Right renal pelvis (tissue), 4 donors: ENCODE results near the gene FOXF1. TPM values are rescaled to one million over a fixed set of nuclear protein-coding genes. Genes with fewer than 3 reads are reported as not detected.

Experiments used
- DNase-seq, 4 donors: peaks; one replicate each; pipeline ENCODE4 v3.0.0-alpha.2; 2013; ENCODE audit warnings: low read depth in 4 of 4, low spot score in 3 of 4, missing footprints in 1 of 4
- polyA plus RNA-seq, 4 donors: library from polyadenylated mRNA; unstranded; fragments of 120-200 nt; gene quantifications; one replicate each; pipeline ENCODE4 v1.2.1, GENCODE V29; 2013; ENCODE audit not compliant: insufficient read length in 4 of 4

Gene FOXF1
- polyA plus RNA-seq, 4 donors: 0.07 to 0.60 (median 0.24) TPM

DNA sequence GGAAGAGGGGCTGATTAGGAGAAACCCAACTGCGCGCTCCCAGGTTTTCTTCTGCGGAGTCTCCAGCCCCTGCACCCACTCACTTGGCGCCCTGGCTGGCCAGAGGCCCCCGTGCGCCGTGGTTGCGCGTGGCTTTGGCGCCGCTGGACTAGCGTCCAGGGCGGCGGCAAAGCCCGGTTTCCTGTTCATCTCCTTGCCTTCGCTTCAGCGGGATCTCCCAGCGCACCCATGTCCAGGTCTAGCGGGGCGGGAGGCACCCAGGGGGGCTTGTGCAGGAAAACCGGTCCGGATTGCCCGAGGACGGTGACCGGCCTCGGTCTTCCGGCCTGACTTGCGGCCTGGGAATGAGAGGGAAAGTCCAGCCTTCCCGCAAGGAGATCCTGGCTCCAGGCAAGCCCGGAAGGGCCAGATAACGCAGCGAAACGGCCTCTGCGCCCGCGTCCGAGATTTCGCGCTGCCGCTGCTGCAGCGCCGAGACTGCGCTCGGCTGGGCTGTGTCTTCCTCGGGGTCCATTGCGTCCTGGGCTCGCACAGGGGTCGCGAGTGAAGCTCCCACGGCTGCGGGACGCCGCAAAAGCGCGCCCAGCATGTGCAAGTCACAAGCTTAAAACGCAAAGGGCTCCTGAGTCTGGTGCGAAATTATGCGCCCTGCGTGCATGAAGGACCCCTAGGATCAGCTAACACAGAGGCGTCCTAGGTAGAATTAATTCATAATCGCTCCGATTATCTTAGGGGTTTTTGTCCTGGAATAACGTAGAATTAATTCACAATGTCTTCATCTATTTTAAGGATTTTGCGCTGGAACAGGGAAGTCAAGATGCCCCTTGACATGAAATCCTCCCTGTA, 5.7 kb downstream of the FOXF1 start:
- no peak for DNase-seq

- no peak for DNase-seq
Measured at GRCh38 chr16:86516623-86517003, 6.3 kb downstream of the FOXF1 start.

GRCh38 chr16:86517033-86517432, 6.7 kb downstream of the FOXF1 start:
- no peak for DNase-seq

DNA sequence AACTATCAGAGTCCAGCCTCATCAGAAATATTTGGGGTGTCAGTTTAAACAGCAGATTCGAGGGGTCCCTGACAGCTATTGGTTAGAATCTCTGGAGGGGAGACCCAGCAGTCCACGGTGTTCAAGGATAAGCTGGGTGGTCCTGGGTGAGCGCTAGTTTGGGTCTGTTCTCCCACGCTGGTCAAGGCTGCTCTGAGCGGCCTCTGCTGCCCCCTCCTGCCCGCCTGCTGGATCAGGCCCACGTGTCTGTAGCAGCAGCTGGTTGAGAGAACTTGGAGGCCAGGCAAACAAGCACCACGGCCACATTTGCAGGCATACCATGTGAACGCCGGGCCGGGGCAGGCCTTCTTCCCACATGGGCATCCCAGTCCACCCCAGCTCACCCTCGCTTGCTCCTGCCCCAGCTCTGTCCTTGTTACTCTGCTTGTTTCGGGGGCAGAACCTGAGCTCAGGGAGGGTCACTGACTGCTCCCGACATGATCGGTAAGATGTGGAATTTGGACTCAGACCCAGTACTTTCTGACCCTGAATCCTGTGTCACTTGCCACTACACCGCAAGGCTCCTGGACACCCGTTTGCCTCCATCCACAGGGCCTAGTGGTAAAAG, 7.4 kb downstream of the FOXF1 start:
- no peak for DNase-seq

GRCh38 chr16:86519007-86519648, 8.8 kb downstream of the FOXF1 start:
- DNase-seq: no peak

GRCh38 chr16:86519649-86520316, 9.5 kb downstream of the FOXF1 start:
- DNase-seq: no peak

DNA sequence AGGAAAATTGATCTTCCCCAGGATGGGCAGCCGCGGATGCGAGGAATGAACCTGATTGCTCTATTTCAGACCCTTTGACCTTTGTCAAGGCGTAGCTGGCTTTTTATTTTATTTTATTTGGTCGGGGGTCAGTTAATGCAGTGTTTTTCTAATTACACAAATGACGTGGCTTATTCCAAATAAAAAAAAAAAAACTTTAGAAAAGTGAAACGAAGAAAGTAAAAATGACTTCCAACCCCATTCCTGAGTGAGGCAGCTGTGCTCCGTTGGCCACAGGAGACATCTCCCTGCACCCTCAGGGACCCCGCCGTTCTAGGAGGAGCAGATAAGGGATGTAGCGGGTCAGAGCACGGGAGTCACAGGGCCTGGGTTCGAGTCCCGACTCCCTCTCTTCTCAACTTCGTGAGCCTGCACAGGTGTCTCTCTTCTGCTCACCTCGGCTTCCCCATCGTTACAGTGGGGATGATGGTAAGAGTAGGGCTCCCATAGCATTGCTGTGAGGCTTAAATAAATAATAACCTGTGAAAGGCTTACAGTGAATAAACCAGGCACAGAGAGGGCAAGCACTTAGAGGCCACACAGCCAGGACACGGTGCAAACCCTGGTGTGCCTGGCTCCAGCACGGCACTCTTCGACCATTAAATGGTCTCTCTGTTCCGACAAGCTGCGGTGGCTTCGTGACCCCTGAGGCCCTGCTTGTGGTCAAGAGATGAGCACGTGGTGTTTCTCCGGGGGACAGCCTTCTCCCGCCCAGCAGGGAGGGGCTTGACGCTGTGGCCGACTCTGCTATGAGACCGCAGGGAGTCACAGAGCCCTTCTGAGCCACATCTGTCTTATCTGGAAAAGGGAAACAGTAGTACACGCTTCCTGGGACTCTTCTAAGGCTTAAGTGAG, 10.2 kb downstream of the FOXF1 start:
- no peak for DNase-seq

DNA sequence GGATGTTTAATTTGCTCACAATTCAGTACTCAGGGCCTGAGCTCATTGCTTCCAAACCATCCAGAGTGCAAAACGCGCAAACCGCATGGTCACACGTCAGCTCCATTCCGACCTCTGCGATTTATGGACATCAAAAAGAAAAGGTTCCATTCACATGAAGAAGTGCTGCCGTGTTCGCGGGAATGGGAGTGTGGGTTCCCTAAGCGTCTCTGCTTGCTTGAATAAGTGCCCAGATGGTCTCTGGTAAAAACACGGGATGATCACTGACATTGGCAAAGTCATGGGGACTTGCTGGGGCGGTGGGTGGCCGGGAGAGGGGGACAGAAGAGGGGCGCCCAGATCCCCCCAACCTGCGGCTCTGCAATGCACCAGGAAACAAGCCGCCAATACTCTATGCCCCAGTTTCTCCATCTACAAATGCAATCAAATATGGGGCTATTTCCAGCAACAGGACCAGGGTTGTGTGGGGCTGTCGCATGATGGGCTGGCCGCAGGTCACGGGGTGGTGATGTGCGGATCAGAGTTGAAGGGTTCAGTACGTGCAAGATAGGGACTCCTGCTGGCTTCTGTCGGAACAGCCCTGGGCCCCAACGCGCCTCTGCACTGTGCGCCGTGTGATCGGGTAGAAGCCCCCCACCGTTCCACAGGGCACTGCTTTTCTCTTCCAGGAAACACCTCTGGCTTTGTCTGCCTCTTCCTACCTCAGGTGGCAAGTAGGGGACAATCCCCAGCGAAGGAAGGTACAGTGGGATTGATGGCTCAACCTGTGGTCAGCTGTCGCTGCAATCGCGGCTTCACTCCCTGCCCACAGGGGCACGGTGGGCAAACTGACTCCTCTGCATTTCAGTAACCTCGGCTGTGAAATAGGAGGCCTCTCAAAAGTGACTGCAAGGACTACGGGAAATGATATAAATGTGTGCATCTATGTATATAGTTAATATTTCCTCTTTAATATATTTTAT, 11.2 kb downstream of the FOXF1 start:
- DNase-seq: no peak

DNA sequence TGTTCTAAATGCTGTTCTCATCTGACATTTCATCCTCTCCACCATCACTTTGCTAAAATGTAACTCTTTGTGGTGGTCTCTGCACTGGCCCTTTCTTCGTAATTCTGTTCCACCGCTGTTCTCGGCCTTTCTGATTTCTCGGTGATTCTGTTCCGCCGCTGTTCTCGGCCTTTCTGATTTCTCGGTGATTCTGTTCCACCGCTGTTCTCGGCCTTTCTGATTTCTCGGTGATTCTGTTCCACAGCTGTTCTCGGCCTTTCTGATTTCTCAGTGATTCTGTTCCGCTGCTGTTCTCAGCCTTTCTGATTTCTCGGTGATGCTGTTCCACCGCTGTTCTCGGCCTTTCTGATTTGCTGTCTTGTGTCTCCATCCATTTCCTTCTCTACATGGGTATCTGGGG, 12.3 kb downstream of the FOXF1 start:
- DNase-seq: no peak

DNA sequence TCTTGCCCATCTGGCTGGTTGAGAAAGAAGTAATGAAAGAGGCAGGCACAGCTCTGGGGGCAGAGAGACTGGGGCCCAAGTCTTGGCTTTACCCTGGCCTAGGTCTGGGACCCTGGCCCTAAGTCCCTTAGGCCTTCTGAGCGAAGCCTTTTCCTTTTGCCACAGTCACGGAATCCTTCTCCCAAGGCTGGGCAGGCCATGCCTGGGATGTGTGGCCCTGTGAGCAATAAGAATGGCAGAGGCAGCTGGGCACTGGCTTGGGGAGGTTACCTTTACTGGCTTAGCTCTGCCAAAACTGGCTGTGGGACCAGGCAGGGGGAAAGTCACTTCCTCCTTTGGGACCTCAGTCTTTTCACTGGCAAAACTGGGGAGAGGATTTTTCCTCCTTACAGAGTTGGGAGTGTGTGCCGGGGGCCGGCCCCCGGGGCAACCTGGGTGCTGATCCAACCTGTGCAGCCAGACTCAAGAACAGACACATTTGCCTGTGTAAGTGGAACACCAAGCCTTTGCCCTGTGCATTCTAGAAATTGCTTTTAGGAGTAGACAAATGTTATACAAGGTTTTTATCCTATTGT, 12.9 kb downstream of the FOXF1 start:
- no peak for DNase-seq

DNA sequence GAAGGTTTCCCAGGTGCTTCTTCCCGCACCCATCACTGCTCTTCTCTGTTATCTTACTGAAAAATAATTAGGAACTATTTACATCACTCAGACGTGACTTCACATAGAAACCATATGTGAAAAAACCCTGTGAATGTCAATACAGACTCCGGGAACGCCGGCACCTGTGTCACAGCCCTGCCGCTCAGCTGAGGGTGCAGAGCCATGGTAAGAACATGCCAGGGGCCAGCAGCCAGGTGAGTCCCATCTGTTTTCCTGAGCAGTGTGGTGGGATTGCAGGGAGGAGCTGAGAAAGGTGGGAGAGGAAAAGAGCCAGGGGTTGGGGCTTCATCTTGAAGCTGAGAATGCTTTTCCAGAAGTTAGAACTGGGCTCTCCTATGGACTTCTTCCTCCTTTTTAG, 13.7 kb downstream of the FOXF1 start:
- DNase-seq: no peak

- no peak for DNase-seq
Measured at GRCh38 chr16:86525696-86526095, 15.4 kb downstream of the FOXF1 start.

DNA sequence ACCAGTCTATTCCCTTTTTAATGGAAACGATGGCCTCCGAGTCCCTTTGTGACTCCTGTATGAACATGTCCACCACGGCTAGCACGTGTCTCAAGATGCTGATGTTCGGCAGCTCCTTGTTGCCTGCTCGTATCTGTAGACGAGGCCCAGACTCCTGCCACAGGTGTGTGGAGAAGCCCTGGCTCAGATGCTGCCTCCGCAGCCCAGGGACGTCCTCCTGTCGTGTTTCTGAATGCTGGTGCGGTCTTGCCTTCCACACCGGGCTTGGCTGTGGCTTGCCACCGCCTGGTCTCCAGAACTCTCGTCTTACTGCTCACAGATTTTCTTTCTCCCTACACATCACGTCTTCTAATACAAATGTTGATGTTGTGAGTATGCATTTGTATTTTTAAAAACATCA, 17.0 kb downstream of the FOXF1 start:
- DNase-seq: no peak

DNA sequence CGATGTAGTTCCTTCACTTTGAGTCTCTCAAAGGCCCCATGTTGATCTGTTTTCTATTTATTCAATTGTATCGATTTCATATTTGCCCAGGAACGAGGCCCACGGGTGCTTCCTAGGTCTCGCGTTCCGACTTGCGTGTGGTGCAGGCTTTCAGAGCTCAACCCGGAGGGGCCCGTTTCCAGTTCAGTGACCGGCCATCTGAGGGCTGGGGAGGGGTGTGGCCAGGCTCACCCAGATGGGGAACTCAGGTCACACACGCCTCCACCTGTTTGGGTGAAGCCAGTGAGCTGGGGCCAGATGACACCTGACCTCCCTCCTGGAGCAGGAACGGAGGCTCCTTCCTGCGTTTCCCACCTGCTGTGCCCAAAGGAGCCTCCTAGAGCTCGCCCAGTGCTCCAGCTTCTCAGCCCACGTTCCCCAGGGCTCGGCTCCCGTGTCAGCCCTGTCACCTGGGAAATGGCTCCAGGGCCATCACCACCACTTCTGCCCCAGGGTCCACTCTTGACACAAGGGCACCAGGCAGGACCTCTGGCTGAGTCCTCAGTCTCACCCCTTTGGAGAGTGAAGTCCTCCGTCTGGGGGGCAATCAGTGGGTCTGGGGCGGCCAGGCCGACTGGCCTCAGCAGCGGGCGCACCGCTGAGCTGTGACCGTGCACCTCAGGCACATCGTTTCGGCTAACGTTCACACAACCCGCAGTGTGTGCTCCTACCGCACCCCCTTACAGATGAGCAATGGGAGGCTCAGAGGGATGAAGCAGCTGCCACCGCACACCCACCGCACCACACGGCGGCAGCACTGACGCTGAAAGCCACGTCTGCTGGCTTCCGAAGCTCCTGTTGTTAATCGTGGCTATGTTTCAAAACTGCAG, 18.0 kb downstream of the FOXF1 start:
- DNase-seq: no peak

DNA sequence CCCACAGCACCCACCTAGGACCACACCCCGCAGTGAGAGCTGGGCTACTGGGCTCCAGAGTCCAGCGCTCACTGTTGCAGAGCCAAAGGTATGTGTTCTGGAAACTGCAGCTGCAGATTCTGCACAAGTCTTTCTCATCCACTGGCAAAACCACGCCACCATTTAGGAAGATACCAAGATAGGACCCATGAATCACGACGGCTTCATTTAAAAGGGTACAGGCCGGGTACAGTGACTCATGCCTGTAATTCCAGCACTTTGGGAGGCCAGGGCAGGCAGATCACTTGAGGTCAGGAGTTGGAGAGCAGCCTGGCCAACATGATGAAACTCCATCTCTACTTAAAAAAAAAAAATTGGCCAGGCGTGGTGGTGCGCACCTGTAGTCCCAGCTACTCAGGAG, 18.8 kb downstream of the FOXF1 start:
- DNase-seq: no peak

DNA sequence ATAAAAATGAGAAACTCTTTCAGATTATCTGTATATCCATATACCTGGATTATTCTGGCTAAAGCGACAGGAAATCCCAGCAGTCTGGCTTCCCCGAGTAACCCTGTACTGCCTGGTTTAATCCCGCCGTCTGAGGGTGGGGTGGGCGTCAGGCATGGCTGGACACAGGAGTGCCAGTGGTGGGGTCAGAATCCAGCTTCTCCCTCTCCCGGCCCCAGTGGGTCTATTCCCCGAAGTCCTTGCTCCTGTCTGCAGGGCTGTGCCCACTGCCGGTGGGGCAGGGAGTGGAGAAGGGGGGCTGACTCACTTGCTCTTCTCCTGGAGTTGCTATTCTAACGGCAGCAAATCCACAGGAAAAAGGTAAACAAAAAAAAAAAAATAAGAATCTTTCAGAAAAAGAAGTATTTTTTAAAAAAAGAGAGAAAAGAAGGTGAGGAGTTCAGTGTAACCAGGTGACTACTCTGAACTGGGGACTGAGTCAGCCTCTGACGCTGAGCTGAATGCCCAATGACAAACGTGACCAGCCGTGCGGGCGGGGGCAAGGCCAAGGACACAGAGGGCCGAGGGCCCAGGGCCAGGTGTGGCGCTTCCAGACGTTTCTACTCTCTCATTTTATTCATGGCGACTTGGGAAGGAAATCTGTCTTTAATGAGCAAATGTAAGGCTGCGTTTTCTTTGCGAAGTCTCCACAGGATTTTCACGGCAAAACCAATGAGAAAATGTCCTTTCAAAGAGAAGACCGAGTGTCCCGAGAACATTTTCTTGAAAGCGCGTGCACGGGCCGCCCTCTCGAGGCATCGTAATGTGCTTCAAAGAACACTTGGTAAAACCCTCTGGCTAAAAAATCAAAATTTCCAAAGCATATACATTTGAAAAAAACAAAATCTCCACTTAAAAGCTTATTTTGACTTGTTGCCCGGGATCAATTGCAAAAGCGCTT, 20.2 kb downstream of the FOXF1 start:
- no peak for DNase-seq

GRCh38 chr16:86531191-86531545, 20.8 kb downstream of the FOXF1 start:
- no peak for DNase-seq
